Small intestine (tissue), 7 donors: ENCODE measurements around the gene SLK. TPM values are rescaled to one million over a fixed set of nuclear protein-coding genes. Genes with fewer than 3 reads are reported as not detected.

Experiments
- DNase-seq, 2 donors: peaks; one replicate each; pipeline versions ENCODE4 v3.0.0 to v3.0.0-alpha.2; 2013
- FAIRE-seq: peaks from 2 replicates; lab custom pipeline; 2012; peaks lifted over from hg19 to GRCh38; lab: Jason Lieb, UNC
- H3K27ac ChIP-seq, 3 donors: one replicate each; pipeline ENCODE4 v1.5.1; 2013; ENCODE audit warnings: low read length in 2 of 3, mild to moderate bottlenecking in 2 of 3, control low read depth in 1 of 3, inconsistent platforms in 1 of 3, low read depth in 1 of 3, moderate library complexity in 1 of 3
- H3K27me3 ChIP-seq, 3 donors: one replicate each; pipeline ENCODE4 v1.6.1; 2013; ENCODE audit warnings: low read length in 3 of 3, inconsistent platforms in 1 of 3; ENCODE audit not compliant: control insufficient read depth in 3 of 3, insufficient read depth in 3 of 3
- H3K36me3 ChIP-seq, 3 donors: one replicate each; pipeline ENCODE4 v1.6.1; 2013; ENCODE audit warnings: low read length in 3 of 3, inconsistent platforms in 1 of 3, low read depth in 1 of 3, mild to moderate bottlenecking in 1 of 3, moderate library complexity in 1 of 3; ENCODE audit not compliant: control insufficient read depth in 3 of 3, insufficient read depth in 2 of 3
- H3K4me1 ChIP-seq, 3 donors: one replicate each; pipeline ENCODE4 v1.6.1; 2013; ENCODE audit warnings: low read length in 2 of 3, inconsistent platforms in 1 of 3, low read depth in 1 of 3, mild to moderate bottlenecking in 1 of 3, moderate library complexity in 1 of 3; ENCODE audit not compliant: control insufficient read depth in 3 of 3, insufficient read depth in 2 of 3
- H3K4me3 ChIP-seq, 3 donors: one replicate each; pipeline ENCODE4 v1.5.1; 2013; ENCODE audit warnings: low read length in 3 of 3, control low read depth in 1 of 3, inconsistent platforms in 1 of 3, low read depth in 1 of 3, mild to moderate bottlenecking in 1 of 3, moderate library complexity in 1 of 3
- H3K9me3 ChIP-seq, 2 donors: one replicate each; pipeline ENCODE4 v1.6.1; 2013; ENCODE audit warnings: low read depth in 1 of 2, low read length in 1 of 2; ENCODE audit not compliant: control insufficient read depth in 2 of 2, insufficient read depth in 1 of 2
- WGBS, 3 donors: extraction: QIAGEN DNeasy Blood & Tissue Kit; methylation state at CpG; one replicate each; pipeline ENCODE4 v1.1.7; 2013; 5-methylcytosine and 5-hydroxymethylcytosine counted together
- polyA plus RNA-seq, 4 donors: library from polyadenylated mRNA; stranded (reverse) in 3 of 4; unstranded in 1 of 4; fragments of 200-250 nt in 3 of 4; fragments of 120-200 nt in 1 of 4; gene quantifications; one replicate each; pipeline versions ENCODE4 v1.2.1 to v1.2.3, GENCODE V29; 2013
- donor health status: healthy with polysubstance abuse.
- donor health status: control.
- donor health status: control.
- donor health status: Bipolar disorder and iron deficiency.
- donor health status: healthy.

The SLK gene
- polyA plus RNA-seq, 4 donors, result 11.2 to 33.0 (median 14.3) TPM

- Histone ChIP-seq H3K36me3 (peaks cover 0 to 47% (median under 1%) of the 10 kb centered on the region in 3 donors), H3K4me1 (no peaks in the 10 kb centered on the region), H3K4me3 (no peak overlapping the region), H3K9me3 (peaks cover 0 to 2% of the 10 kb centered on the region in 2 donors), H3K27me3 (no peaks in the 10 kb centered on the region), H3K27ac (no peak overlapping the region)
- no peak for DNase-seq
- FAIRE-seq, result no peak
- WGBS, 3 donors, result 88 to 93% (median 89%) methylated on average over 8 of the region's 8 CpGs
Observed at GRCh38 chr10:104038537-104038936, 71.6 kb downstream of the SLK start.

DNA sequence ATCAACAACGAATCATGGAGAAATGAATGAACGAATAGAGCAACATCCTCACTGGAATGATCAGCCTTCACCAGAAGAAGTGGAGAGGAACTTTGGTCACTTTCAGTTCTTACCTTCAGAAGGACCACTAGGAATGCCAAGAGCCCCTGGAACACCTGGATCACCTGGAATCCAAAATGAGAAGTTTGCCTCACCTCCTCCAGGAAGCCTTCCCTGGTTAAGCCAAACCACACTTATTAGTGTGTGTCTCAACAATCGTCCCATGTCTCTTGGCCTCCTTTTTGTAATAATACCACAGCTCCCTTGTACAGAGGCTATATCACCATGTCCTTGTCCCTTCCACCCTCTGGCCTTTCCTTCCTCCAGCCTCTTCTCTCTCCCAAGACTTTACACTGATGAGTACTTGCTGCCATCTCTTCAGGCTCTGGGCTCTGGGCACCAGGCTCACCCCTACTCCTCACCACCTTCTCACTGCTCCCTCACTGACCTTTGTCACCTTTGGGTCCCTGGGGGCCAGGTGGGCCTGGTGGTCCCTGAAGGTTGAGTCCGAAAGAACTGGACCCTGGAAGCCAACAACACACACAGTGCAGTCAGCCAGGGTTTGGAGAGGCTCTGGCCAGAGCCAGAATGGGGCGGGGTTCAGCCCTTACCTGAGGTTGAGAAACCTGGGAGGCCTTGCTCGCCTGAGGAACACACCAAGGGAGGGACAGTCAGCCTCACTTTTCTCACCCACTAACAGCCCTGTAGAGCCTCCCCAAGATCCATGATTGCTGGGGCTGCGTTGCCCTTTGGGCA, 72.2 kb downstream of the SLK start:
- DNase-seq, result no peak
- Histone ChIP-seq H3K4me1 (no peaks in the 10 kb centered on the region), H3K9me3 (peaks cover 0 to 2% of the 10 kb centered on the region in 2 donors), H3K27ac (no peak overlapping the region), H3K27me3 (no peaks in the 10 kb centered on the region), H3K4me3 (no peak overlapping the region), H3K36me3 (peaks cover 0 to 41% (median 0%) of the 10 kb centered on the region in 3 donors)
- no peak for FAIRE-seq
- 85 to 92% (median 90%) methylated on average over 7 of the region's 7 CpGs for WGBS, 3 donors

DNA sequence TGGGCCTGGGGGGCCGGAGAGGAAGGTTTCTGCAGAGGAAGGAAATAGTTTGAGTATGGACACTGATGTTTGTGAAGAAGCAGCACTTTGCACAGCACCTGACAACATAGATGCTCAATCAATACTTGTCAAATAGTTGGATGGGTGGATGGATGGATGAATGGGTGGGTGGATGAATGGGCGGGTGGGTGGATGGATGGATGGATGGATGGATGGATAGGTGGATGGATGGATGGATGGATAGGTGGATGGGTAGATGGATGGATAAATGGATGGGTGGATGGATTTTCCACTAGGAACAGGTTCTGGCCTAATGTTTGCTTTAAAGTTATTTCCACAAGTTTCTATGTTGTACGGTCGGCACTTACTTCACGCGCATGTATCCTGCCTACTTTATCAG, 73.4 kb downstream of the SLK start:
- DNase-seq (no peak), FAIRE-seq (no peak)
- Histone ChIP-seq H3K27ac (no peak overlapping the region), H3K9me3 (peaks cover 0 to 2% of the 10 kb centered on the region in 2 donors), H3K4me1 (no peaks in the 10 kb centered on the region), H3K27me3 (no peaks in the 10 kb centered on the region), H3K4me3 (no peak overlapping the region), H3K36me3 (peaks cover 0 to 29% (median 0%) of the 10 kb centered on the region in 3 donors)
- 74 to 80% (median 79%) methylated on average over 6 of the region's 6 CpGs for WGBS, 3 donors

DNA sequence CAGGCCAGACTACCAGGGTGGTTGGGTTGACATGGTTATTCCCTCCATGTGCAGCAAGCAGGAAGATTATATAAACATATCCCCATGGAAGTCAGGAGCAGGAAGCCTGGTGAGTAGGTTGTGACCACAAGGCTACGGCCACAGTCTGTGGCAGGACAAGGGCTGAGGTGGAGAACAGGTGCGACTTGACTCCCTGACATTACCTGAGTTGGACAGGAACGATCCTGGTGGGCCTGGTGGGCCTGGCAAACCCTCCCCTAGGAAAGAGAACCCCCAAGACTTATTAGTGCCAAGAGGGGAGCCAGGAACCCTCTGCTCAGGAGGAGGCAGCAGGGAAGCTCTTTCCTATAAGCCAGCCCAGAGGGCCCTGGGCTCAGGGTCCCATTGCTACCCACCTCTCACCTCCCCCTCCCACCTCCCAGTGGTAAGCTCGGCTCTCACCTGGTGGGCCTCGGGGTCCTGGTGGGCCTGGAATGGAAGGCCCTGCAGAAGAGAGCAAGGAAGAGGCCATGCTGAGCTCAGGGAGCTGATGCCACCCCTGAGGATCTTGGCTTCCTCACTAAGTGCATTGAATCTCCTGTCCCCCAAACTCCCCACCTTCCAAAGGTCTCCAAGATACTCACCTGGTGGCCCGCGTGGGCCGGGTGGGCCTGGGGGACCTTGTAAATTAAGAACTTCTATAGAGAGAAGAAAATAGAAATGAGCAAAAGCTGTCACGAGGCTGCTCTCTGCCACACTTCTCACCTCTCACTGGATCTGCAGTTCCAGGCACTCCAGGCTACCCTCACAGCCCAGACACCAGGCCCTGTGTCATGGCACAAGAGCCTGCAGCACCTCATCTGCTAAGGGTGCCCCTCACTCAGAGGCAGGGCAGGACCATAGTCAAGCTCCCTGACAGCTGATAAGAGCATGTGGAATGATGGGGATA, 74.2 kb downstream of the SLK start:
- Histone ChIP-seq H3K9me3 (peaks cover 0 to 2% of the 10 kb centered on the region in 2 donors), H3K4me3 (no peak overlapping the region), H3K27me3 (no peaks in the 10 kb centered on the region), H3K4me1 (no peaks in the 10 kb centered on the region), H3K36me3 (peaks cover 0 to 30% (median 0%) of the 10 kb centered on the region in 3 donors), H3K27ac (no peak overlapping the region)
- FAIRE-seq (no peak), DNase-seq (no peak)
- 68 to 79% (median 73%) methylated on average over 9 of the region's 9 CpGs for WGBS, 3 donors

GRCh38 chr10:104041891-104042535, 75.1 kb downstream of the SLK start:
- Histone ChIP-seq H3K4me1 (no peaks in the 10 kb centered on the region), H3K9me3 (peaks cover 0 to 2% of the 10 kb centered on the region in 2 donors), H3K4me3 (no peak overlapping the region), H3K36me3 (peaks cover 0 to 33% (median 0%) of the 10 kb centered on the region in 3 donors), H3K27ac (no peak overlapping the region), H3K27me3 (no peaks in the 10 kb centered on the region)
- WGBS, 3 donors, result 83 to 88% (median 86%) methylated on average over 14 of the region's 14 CpGs
- FAIRE-seq (no peak), DNase-seq (no peak)

DNA sequence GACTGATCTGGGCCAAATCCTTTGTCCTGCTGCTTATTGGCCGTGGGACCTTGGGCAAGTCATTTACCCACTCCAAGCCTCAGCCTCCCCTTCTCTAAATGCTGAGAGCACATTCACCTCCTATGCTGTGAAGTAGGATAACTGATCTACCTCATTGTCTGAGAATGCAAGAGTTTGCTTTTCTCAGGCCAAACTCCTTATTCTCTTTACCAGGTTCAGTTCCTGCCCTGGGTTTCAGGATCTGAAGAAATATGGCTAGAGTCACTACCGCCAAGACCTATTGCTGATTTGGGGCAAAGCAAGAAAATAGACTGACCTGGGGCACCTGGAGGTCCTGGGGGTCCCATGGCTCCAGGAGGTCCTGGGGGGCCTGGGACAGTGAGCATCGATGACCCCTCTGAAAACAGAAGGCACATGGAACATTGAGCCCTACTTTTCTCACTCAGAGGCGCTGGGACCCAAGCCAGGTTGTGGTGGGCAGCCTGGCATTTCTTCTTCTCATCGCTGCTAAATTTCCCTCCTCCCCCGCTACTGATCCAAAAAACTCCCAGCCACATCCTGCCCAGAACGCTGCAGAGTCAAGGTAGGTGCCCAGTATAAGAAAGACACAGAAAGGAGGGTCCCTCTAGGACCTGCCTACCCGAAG, 76.4 kb downstream of the SLK start:
- Histone ChIP-seq H3K4me3 (no peak overlapping the region), H3K27me3 (no peaks in the 10 kb centered on the region), H3K9me3 (peaks cover 0 to 2% of the 10 kb centered on the region in 2 donors), H3K36me3 (peaks cover 0 to 24% (median 0%) of the 10 kb centered on the region in 3 donors), H3K4me1 (no peaks in the 10 kb centered on the region), H3K27ac (no peak overlapping the region)
- no peak for FAIRE-seq
- 83 to 86% (median 85%) methylated on average over 8 of the region's 8 CpGs for WGBS, 3 donors
- no peak for DNase-seq

DNA sequence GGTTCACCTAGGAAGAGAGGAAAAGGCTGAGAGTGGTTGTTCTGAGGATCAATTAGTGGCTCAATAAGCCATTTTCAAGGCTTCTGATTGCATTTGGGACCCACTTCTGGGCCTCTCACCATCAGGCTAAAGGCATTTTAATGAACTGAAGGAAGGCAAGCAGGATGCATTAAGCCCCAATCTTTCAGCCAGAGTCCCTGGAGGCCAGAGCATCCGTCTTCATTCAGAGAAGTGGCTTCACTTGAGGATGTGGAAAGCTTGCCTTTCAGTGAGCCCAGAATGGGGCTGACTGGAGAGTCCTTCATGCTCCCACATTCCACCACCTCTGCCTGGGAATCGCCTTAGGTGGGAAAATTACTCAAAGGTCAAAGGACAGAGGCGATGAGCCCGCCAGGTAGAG, 76.9 kb downstream of the SLK start:
- no peak overlapping the region for H3K4me3 ChIP-seq
- DNase-seq (no peak), FAIRE-seq (no peak)
- H3K4me1 ChIP-seq, result peaks cover 0 to 3% (median 0%) of the 10 kb centered on the region in 3 donors
- peaks cover 0 to 23% (median 0%) of the 10 kb centered on the region in 3 donors for H3K36me3 ChIP-seq
- no peaks in the 10 kb centered on the region for H3K27me3 ChIP-seq
- no peak overlapping the region for H3K27ac ChIP-seq
- 70 to 75% (median 74%) methylated on average over 4 of the region's 4 CpGs for WGBS, 3 donors
- H3K9me3 ChIP-seq, result peaks cover 0 to 2% of the 10 kb centered on the region in 2 donors
